Measurements from ENCODE around the gene ZNF541.
"Not testable (repeated sequence)": the region's sequence is repeated elsewhere in the genome, so short reads cannot be mapped to it uniquely, and the experiment has no call there.

ZNF541 gene

DNA sequence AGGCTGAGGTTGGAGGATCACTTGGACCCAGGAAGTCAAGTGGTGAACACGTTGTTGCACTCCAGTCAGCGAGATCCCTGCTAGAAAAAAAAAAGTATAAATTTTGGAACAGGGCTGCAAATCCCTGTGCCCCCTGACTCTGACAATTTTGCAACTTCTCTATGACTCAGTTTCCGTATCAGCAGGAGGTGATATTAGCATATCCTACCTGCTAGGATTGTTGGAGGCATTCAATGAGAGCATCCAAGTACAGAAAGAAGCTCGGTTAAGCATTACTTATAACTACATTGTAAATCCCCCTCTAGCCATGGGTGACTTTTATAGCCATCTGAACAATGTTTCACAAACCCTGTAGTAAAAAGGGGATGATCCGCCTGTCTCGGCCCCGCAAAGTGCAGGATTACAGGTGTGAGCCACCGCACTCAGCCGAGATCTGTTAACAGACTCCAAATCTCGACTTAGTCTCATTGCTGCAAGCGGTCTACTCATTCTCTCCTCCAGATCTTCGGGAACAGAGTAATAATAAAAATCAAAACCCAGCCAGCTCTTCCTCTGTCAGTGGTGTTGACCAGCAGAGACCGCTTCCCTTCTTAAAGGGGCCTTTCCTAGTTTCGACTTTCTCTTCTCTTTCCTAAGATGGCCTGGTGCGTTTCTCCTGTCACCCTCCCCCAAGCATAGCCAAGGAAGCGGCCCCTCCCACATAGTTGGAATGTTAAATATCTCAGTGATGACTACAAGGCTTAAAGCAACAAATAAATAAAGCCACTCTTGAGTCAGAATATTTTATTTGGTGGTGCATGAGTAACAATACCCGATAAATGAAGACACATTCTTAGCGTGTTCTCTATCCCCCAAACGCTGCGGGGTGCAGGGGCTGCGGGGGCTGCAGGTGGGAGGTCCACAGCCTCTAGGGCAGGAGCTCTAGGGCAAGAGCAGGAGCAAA is 25.7 kb upstream of the ZNF541 start:
- DNase-seq: no peak

DNA sequence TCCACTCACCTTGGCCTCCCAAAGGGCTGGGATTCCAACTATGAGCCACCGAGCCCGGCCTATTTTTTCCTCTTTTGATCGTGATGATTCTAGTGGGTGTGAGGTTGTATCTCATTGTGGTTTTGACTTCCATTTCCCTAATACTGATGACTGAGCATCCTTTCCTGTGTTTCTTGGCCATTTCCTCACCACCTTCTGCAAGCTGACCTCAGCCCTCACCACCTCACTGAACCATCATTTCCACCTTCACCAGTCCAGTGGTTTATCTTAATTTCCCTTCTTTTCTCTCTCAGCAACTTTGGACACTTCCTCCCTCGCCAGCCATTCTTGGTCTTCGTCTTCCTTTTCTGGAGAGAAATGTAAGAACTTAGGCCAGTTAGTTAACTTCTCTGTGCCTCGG is 23.0 kb upstream of the ZNF541 start:
- no peak for DNase-seq

DNA sequence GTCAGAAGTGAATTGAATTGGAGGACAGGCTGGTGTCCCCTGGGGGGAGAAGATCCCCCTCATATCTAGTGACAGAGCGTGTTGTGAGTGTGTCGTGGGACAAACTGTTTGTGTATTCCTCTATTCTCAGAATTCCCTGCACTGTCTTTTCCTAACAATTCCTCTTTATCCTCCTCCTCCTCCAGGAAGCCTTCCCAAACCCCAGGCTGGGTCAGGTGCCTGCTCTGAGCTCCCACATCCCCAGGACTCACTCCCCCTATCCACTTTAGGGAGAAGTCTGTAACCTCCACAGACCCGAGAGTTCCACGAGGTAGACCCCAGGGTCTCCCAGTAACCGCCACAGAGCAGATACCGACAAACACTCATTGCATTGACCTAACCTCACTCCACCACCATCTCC is 20.9 kb upstream of the ZNF541 start:
- DNase-seq: no peak

DNA sequence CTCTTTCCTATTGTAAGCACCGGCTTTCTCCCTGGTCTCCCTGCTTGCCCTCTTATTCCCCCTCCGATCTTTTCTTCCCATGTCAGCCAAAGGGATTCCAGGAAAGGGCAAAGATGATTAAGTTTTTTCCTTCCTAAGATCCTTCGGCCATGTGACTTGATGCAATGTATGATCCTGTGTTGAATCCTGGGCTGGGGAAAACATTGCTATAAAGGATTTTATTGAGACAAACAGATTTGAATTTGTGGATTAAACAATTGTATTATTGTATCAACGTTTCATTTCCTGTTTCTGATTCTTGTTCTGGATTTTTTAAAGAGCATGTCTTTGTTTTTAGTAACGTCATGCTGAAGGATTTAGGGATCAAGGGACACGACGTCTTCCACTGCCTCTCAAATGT is 16.9 kb upstream of the ZNF541 start:
- no peak for DNase-seq

DNA sequence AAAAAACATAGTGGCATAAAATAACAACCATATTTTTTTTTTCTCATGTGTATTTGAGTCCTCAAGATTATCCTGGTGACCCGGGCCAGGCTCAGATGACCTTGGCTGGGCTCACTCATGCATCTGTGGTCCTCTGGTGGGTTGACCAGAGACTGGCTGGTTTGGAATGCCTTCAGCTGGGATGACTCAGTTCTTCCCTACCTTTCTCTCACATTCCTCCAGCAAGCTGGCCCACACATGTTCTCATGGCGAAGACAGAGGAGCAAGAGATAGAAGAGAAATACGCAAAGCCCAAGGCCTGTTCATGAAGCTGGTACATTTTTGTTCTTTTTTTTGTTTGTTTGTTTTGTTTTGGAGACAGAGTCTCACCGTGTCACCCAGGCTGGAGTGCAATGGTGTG is 14.3 kb upstream of the ZNF541 start:
- DNase-seq: no peak

DNA sequence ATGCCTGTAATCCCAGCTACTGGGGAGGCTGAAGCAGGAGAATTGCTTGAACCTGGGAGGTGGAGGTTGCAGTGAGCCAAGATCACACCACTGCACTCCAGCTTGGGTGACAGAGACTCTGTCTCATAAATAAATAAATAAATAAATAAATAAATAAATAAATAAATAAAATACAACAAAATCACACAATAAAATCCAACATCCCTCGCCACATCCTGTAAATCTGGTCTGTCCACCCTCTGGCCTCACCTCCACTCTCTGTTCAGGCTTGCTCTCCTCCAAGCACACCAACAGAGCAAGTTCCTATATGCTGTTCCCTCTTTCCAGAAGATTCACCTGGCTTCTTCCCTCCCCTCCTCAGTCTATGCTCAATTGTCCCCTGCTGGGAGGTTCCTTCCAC is 10.2 kb upstream of the ZNF541 start:
- DNase-seq: not testable (repeated sequence)

DNA sequence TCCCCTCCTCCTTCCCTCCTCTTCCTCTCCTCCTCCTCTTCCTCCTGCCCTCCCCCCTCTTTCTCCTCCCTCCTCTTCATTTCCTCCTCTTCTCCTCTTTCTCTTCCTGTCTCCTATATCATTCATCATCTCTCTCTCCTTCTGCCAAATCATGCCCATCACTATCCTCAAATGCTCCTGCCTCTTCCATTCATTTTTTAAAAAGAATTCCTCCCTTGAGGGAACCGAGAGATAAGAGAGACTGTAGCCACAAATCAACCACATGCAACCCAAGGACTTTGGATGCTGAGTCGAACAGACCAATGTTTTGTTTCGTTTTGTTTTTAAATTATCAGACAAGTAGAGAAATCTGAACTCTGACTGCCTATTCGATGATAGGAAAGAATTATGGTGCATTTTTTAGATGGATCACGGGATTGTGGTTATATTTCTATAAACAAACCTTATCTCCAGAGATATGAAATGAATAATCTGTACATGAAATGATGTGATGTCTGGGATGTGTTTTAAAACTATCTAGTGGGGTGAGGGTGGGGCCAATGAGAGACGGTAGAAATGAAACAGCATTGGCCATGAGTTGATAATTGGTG is 9.5 kb upstream of the ZNF541 start:
- no peak for DNase-seq

DNA sequence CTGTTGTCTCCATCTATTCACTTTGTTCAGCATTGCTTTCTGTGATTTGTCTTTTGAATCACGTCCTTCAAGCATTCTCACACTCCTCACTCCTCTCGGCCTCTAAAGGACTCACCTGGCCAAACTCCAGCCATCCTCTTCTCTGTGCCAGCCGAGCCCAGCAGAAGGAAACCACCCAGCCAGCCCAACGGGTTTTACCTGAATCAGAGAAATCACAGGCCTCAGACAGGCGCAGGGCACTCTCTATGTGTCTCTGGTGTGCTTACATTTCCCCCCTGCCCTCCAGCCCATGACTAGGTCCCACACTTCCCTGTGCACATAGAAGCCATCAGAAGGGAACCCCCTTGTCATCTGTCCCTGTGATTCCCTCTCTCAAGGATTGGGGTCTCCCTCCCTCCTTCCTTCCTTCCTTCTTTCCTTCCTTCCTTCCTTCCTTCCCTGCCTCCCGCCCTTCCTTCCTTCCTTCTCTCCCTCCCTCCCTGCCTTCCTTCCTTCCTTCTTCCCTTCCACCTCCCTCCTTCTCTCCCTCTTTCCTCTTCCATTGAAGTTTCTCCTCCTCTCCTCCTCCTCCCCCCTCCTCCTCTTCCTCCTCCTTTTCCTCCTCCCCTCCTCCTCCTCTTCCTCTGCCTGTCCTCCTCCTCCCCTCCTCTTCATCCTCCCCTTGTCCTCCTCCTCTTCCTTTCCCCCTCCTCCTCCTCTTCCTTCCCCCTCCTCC is 8.8 kb upstream of the ZNF541 start:
- DNase-seq: no peak

DNA sequence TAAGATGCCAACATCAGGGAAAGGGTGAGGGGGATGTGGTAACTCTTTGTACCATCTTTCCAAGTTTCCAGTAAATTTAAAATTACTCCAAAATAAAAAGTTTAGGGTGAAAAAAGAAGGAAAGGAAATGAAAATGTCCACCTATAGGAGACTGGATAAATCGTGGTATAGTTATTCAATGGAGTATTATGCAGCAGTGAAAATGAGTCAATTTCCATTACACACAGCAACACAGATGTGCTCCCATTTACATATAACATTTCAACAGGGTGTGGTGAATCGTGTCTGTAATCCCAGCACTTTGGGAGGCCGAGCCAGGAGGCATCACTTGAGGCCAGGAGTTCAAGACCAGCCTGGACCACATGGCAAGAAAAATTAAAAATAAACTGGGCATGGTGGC is 7.4 kb upstream of the ZNF541 start:
- no peak for DNase-seq

DNA sequence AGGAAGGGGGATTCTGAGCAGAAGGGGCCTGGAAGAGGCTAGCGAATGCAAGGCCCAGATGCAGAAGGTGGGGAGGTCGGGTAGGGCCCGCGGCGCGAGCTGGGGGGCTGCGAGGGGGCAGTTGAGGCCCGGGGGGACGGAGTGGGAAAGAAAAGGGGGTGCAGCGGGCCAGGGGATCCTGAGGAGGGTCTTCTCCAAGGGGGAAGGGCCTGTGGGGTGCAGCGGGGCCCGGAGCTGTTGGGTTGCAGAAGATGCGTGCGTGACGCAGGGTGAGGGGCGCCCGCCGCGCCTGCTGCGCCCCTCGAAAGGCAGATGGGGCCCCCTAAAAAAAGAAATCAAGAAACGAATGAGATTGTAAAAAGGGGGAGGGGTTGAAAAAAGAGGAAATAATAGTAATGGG is 313 bp downstream of the ZNF541 start:
- DNase-seq: no peak

DNA sequence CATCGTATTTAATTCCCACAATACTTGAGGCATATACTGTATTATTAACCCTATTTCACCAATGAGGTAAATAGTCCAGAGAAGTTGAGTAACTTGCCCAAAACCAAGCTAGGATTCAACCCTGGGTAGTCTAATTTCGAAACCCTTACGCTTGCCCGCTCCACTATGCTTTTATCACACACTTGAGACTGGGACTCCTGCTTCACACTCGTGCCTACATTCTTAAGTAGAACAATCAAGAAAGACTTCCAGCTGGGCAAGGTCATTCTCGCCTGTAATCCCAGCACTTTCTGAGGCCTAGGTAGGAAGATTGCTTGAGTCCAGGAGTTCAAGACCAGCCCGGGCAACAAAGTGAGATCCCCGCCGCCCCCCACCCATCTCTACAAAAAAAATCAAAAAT is 3.6 kb downstream of the ZNF541 start:
- no peak for DNase-seq

DNA sequence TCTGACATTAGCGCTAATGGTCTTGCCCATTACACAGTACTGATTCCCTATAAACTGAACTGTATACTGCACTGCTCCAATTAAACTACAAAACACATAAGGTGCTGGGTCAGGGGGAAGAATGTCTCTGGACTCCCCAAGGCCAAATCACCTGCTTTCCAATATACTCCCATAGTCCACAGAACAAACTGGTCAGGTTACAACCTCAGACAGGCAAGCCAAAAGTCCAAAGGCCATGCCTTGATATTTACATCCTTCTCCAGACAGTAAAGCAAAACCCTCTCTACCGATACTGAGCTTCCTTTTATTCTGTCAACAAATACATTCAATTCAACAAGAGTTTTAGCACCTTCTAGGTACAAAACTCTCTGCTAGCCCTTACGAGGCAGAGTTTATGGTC is 8.9 kb downstream of the ZNF541 start:
- no peak for DNase-seq

DNA sequence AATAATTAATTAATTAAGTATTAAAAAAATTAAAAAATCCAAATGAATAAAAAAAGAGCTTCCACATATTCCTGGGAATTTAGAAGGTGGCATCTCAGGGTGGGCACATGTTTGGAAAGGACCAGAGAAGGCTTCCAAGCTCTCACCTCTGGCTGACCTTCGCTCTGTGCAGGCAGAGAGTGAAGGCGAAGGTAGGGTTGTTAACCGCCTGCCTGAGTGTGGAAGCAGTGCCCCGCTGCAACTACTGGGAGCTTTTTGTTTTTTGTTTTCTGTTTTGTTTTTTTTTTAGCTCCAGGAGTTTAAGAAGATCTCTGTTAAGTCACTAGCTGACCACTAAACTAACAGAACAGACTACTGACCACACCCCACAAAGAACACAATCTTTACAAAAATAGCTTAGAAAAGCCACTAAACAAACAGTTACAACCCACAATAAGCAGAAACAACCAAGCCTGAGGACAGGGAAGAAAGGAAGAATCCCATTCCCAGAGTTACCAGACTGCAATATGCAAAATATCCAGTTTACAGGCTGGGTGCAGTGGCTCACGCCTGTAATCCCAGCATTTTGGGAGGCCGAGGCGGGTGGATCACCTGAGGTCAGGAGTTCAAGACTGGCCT is 11.4 kb downstream of the ZNF541 start:
- no peak for DNase-seq

DNA sequence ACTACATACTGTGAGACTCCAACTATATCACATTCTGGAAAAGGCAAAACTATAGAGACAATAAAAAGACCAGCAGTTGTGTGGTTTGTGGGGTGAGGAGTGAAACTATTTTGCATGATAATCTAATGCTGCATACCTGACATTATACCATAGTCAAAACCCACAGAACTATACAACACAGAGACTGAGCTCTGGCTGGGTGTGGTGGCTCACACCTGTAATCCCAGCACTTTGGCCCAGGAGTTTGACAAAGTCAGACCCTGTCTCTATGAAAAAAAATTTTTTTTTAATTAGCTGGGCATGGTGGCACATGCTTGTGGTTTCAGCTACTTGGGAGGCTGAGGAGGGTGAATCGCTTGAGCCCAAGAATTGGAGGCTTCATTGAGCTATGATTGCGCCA is 11.9 kb downstream of the ZNF541 start:
- DNase-seq: no peak

DNA sequence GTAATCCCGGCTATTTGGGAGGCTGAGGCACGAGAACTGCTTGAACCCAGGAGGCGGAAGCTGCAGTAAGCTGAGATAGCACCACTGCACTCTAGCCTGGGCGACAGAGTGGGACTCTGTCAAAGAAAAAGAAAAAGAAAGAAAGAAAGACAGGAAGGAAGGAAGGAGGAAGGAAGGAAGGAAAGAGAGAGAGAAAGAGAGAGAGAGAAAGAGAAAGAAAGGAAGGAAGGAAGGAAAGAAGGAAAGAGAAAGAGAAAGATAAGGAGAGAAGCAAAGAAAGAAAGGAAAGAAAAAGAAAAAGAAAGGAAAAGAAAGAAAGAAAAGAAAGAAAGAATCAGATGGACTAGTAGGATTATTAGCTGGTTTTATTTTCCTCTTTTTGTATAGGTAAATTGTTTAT is 22.8 kb downstream of the ZNF541 start:
- no peak for DNase-seq

DNA sequence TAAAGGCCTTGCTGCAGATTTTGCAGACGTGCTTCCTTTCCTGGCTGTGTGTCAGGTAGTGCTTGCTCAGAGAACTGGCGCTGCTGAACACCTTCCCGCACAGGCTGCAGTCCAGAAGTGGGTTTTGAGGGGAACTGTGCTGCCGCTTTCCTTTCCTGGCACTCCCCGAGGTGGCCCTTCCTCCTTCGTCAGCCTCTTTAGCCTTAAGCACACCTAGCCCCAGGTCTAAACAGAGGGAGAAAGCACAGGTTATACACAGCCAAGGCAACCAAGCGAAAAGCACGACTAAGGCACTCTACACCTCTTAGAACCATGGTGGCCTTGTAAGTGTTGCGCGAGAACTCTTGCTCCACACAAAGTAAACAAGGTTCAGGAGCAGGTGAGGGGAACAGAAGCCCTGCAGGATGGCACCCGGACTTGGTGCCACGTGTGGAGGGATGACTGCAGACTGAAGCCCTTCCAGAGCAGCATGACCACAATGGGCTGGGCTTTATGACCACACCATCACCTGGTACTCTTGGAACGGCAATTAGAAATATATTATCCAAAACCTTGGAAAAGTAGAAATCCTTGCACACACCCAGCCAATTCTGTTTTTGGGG is 23.6 kb downstream of the ZNF541 start:
- DNase-seq: no peak

DNA sequence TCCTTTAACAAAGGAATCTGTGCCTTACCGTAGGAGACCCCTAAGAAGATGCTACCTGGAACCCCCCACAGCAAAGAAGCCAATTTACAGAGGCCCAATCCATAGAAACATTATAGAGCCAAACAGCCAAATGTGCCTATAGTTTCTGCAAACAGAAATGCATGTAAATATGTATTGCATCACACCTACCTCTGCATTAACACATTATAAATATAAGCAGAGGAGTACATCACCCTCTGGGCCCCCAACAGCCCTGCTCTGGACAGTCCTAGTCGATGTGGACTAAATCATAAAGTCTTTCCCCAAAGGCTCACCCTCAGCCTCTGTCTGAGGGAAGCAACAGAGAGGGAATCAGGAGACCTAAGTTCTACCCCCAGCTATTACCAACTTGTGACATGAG is 25.7 kb downstream of the ZNF541 start:
- no peak for DNase-seq

DNA sequence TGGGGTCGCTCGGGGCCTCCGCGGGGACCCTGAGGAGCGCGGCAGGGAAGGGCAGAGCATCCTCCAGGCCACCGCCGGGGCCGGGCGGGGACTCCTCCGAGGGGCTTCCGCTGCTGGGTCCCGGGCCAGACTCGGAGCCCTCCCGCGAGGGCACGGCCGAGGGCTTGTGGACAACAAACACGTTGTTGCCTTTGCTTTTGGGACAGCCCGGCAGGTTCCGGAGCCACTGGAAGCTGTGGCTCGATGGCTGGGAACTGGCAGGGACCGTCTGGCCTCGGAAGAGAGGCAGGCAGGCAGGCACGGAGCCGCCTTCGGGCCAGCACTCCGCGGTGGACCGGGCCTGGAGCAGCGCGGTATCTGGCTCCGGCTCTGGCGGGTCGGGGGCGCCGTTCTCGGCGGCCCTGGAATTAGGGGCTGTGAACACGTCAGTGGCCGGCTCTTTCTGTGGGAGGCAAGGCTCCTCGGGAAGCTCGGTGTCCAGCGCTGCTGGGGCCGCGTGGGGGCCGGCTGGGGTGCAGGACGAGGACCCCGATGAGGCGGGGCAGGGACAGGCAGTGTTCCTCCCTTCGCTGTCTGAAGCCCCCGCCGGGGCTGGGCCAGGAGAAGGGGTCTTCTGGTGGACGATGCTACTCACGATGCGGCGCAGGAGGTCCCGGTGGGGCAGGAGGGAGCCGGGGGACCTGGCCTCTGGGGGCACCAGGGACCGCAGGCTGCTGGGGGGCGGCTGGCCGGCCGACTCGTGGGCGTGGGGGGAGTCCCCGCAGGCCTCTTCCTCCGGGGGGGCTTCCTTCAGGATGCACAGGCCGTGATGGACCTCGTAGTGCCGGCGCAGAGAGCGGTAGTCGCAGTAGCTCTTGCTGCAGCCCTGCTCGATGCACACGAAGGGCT is 27.6 kb downstream of the ZNF541 start:
- DNase-seq: no peak

DNA sequence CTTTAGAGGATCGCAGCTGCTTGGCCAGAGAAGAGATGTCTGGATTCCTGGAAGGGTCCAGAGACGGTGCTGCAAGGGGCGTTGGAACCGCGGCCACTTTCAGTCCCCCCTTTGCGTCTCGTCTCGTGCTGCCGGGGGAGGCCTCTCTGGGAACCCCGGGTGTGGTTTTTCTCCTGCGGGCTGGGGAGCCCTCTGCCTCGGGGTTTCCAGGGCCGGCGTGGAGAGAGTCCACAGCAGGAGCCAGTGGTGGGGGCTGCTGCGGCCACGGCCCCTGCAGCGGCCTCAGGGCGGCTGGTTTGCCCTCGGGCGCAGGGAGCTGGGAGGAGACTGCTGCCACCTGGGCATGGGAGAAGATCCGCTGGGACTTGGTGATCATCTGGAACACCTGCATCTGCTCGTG is 28.5 kb downstream of the ZNF541 start:
- DNase-seq: no peak

DNA sequence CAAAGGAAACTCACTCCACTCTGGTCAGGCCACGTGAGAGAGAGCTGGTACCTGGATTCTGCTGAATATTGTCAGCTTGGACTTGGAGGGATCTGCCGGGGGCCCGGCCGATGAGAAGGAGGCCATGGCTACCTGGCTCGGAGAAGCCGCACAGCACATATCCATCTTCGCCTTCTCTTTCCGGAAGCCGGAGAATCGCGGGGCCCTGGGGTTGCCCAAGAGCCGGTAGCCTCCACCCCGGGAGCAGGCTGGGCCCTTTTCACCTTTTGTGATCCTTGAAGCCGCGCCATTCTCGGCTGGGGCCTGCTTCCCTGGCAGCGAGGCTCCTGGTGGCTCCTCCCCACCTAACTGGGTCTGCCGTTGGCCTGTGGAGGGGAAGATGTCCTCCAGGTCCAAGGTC is 28.9 kb downstream of the ZNF541 start:
- no peak for DNase-seq

DNA sequence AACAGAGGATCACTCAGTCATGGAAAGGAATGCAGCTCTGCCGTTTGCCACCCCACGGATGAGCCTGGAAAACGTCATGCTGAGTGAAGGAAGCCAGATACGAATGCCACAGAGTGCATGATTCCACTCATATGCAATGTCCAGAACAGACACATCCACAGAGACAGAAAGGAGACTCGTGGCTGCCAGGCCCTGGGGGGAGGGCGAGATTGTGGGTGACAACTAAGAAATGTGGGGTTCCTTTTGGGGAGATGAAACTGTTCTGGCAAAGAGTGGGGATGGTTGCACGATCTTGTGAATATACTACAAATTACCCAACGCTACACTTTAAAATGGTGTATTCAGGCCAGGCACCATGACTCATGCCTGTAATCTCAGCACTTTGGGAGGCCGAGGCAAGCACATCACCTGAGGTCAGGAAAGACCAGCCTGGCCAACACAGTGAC is 30.9 kb downstream of the ZNF541 start:
- DNase-seq: no peak

DNA sequence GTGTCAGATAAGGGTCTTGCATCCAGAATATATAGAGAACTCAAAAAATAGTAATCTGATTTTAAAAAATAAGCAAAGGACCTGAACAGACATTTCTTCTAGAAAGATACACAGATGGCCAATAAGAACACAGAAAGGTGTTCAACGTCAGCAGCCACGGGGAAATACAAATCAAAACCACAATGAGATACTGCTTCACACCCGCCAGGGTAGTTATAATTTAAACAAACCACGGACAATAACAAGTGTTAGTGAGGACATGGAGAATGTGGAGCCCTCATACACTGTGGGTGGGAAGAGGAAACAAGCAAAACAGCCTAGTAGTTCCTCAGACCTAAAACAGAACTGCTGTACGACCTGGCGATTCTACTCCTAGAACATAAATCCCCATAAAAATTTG is 31.4 kb downstream of the ZNF541 start:
- DNase-seq: no peak
